Heart left ventricle (tissue), 13 donors: ENCODE results near the gene SCN4A.

Experiments used
- CTCF ChIP-seq, 12 donors: fragments of 200-600 bp; sonication (generic) in 4 of 12; IDR thresholded peaks; one replicate each; pipeline versions ENCODE4 v1.5.0 to v1.8.0; 2018 to 2022; ENCODE audit warnings: antibody characterized with exemption in 12 of 12, mild to moderate bottlenecking in 5 of 12
- POLR2A ChIP-seq, 2 donors: fragments of 450-650 bp; IDR thresholded peaks; one replicate each; pipeline ENCODE4 v1.6.1; 2017; ENCODE audit warnings: antibody characterized with exemption in 2 of 2, mild to moderate bottlenecking in 2 of 2, moderate library complexity in 2 of 2
- donor health status: ischemic (EF 13 %, LVEDD 7.1; RV severe dilation, severe dysfunction).
- donor health status: DM: no; HTN: yes; CAD: no.
- donor health status: DM: no; HTN: no; CAD: no.
- donor health status: ischemic (EF 25% LVEDD 6.9; RV normal size, moderate dysfunction).
- donor health status: ischemic (EF 25% LVEDD 5.7; RV mildly dilated, moderate dysfunction).
- donor health status: ischemic (EF 35%, LVEDD 5.7; RV mildly dilated, moderate dysfunction).
- donor health status: nonischemic (EF 11% LVEDD 7.7; RV severe dilation, severe dysfunction).
- donor health status: DM: yes; HTN: yes; CAD: no.
- donor health status: PGD.
- donor health status: ischemic (EF 29% LVEDD 5.4; RV normal size, mild dysfunction).
- donor health status: nonischemic (EF 23%, LVEDD 6.1; RV moderate dilation, normal function).

GRCh38 chr17:63937920-63938319 lies 34.8 kb downstream of the SCN4A start:
- TF ChIP-seq CTCF (IDR thresholded peaks at IDR 0.05): no peak
- TF ChIP-seq POLR2A (IDR thresholded peaks at IDR 0.05): no peak
